GM23248 (cell line): ENCODE data around the gene TRAPPC13. TPM values are rescaled to one million over a fixed set of nuclear protein-coding genes. Genes with fewer than 3 reads are reported as not detected.
A peak's percentile ranks its signal among the peaks of the same experiment; 100 is the strongest.
"Not testable (repeated sequence)": the region's sequence is repeated elsewhere in the genome, so short reads cannot be mapped to it uniquely, and the experiment has no call there.

Experiments
- DNase-seq: peaks from one replicate; pipeline ENCODE4 v3.0.0-alpha.2; 2015
- H2AFZ ChIP-seq: fragments of 200-600 bp; sonication (generic); 2 replicates; pipeline ENCODE4 v1.6.1; 2016; ENCODE audit warnings: antibody characterized with exemption
- H3F3A ChIP-seq: fragments of 200-600 bp; sonication (generic); 2 replicates; pipeline ENCODE4 v1.6.1; 2016; ENCODE audit warnings: mild to moderate bottlenecking, antibody characterized with exemption, mixed run types; ENCODE audit not compliant: insufficient read depth
- H3K27ac ChIP-seq: fragments of 200-600 bp; sonication (generic); 2 replicates; pipeline ENCODE4 v1.5.1; 2016; ENCODE audit warnings: mild to moderate bottlenecking
- H3K27me3 ChIP-seq: fragments of 200-600 bp; sonication (generic); replicated peaks from 2 replicates; pipeline ENCODE4 v1.6.1; 2016; ENCODE audit warnings: mild to moderate bottlenecking; ENCODE audit not compliant: insufficient read depth
- H3K36me3 ChIP-seq: fragments of 200-600 bp; sonication (generic); 2 replicates; pipeline ENCODE4 v1.6.1; 2016; ENCODE audit warnings: low read depth, mild to moderate bottlenecking
- H3K4me1 ChIP-seq: fragments of 200-600 bp; sonication (generic); 2 replicates; pipeline ENCODE4 v1.6.1; 2016; ENCODE audit warnings: mild to moderate bottlenecking; ENCODE audit not compliant: insufficient read depth
- H3K4me2 ChIP-seq: fragments of 200-600 bp; sonication (generic); one replicate; pipeline ENCODE4 v1.6.1; 2016; ENCODE audit warnings: mild to moderate bottlenecking; ENCODE audit not compliant: unreplicated experiment
- H3K4me3 ChIP-seq: fragments of 200-600 bp; sonication (generic); 2 replicates; pipeline ENCODE4 v1.5.1; 2016; ENCODE audit warnings: mild to moderate bottlenecking
- H3K79me2 ChIP-seq: fragments of 200-600 bp; sonication (generic); 2 replicates; pipeline ENCODE4 v1.6.1; 2016; ENCODE audit warnings: mild to moderate bottlenecking; ENCODE audit not compliant: insufficient read depth
- H3K9ac ChIP-seq: fragments of 200-600 bp; sonication (generic); 2 replicates; pipeline ENCODE4 v1.6.1; 2016; ENCODE audit warnings: mild to moderate bottlenecking
- H3K9me2 ChIP-seq: fragments of 200-600 bp; sonication (generic); 2 replicates; pipeline ENCODE4 v1.6.1; 2016; ENCODE audit warnings: mixed run types, mild to moderate bottlenecking, moderate library complexity; ENCODE audit not compliant: insufficient read depth
- H3K9me3 ChIP-seq: fragments of 200-600 bp; sonication (generic); one replicate; pipeline ENCODE4 v1.6.1; 2017; ENCODE audit warnings: low read depth
- H4K20me1 ChIP-seq: fragments of 200-600 bp; sonication (generic); 2 replicates; pipeline ENCODE4 v1.6.0; 2016; ENCODE audit not compliant: insufficient read depth
- EZH2 ChIP-seq: fragments of 200-600 bp; sonication (generic); IDR thresholded peaks from 2 replicates; pipeline ENCODE4 v1.6.1; 2018; ENCODE audit warnings: antibody characterized with exemption, mild to moderate bottlenecking; ENCODE audit not compliant: insufficient read depth, poor library complexity, severe bottlenecking
- EZH2phosphoT487 ChIP-seq: fragments of 200-600 bp; sonication (generic); IDR thresholded peaks from 2 replicates; pipeline ENCODE4 v1.6.1; 2018; ENCODE audit warnings: antibody characterized with exemption, moderate library complexity, mild to moderate bottlenecking, low read depth; ENCODE audit not compliant: insufficient read depth
- WGBS, 2 experiments: methylation state at CpG; one replicate each; pipeline ENCODE4 v1.1.6; 2015 to 2017; ENCODE audit warnings: low lambda C conversion rate in 2 of 2, low coverage in 1 of 2; ENCODE audit errors: missing lambda C conversion rate in 2 of 2; 5-methylcytosine and 5-hydroxymethylcytosine counted together
- in situ Hi-C: fragments of 300-500 bp; cut with MboI; formaldehyde crosslinking; loops from 2 replicates; pipeline ENCODE4 v1.15.0; 2020
- polyA plus RNA-seq: library from polyadenylated mRNA; unstranded; fragments of >200 nt; fragmentation: Nextera tagmentation; extraction: Ambion mirVana; gene quantifications from 2 replicates; pipeline ENCODE4 v1.2.1, GENCODE V29; 2016
- total RNA-seq: library from RNA; depleted of rRNA; stranded (reverse); fragments of >200 nt; shearing (Covaris generic); gene quantifications from 2 replicates; pipeline ENCODE4 v1.2.3, GENCODE V29; 2014; rRNA removed

The TRAPPC13 gene, protein sequence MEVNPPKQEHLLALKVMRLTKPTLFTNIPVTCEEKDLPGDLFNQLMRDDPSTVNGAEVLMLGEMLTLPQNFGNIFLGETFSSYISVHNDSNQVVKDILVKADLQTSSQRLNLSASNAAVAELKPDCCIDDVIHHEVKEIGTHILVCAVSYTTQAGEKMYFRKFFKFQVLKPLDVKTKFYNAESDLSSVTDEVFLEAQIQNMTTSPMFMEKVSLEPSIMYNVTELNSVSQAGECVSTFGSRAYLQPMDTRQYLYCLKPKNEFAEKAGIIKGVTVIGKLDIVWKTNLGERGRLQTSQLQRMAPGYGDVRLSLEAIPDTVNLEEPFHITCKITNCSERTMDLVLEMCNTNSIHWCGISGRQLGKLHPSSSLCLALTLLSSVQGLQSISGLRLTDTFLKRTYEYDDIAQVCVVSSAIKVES
- total RNA-seq (19.5 and 24.4 TPM in 2 replicates), polyA plus RNA-seq (20.1 and 21.1 TPM in 2 replicates)

- Histone ChIP-seq H4K20me1 (no peaks in the 10 kb centered on the region), H3K36me3 (peaks cover 6% of the 10 kb centered on the region), H3K4me3 (peak within 1 kb of the TSS; percentile 96), H3K4me2 (peak within 1 kb of the TSS; percentile 100), H3K27me3 (no peaks in the 10 kb centered on the region), H2AFZ (peak within 1 kb of the TSS; percentile 99), H3K27ac (peak within 1 kb of the TSS; percentile 85), H3K79me2 (peaks cover 91% of the 10 kb centered on the region), H3K4me1 (peaks cover 26% of the 10 kb centered on the region), H3K9me2 (no peaks in the 10 kb centered on the region), H3K9ac (peak within 1 kb of the TSS; percentile 90), H3K9me3 (no peaks in the 10 kb centered on the region), H3F3A (peaks cover 14% of the 10 kb centered on the region)
- DNase-seq: peak; percentile 94
- TF ChIP-seq EZH2 (no peak), EZH2phosphoT487 (no peak)
- WGBS, 2 experiments: 1% methylated on average over 36 of the region's 36 CpGs
- in situ Hi-C loops: no loop called here
Observed at GRCh38 chr5:65624571-65625555, at the start of gene TRAPPC13, which contains the start of gene SHLD3. TRAPPC13 (plus strand) TSS chr5:65625027; CDS start chr5:65625061, 34 bp downstream. SHLD3 (plus strand) TSS chr5:65625027; CDS start chr5:65629588, 4,561 bp downstream.

DNA sequence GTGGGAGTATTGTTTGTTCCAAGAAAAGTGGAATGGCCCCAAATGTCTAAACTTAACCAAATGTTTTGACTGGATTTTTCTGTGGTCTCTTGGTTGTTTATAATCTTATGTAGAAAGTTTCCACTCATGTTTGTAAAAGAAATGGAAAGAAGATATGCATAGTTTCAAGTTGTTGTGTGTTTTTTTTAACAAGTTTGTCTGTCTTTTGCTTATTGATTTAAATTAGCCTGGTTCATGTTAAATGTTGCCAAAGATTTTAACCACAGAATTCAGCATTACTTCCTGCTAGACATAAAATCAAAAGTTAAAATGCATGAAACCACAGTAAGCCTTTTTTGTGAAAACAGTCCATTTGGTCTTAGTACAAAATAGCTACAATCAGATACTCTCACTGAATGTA, 47.7 kb upstream of the TRAPPC13 start:
- Histone ChIP-seq H3K4me2 (no peak overlapping the region), H3K36me3 (peaks cover 40% of the 10 kb centered on the region; the same call in 1 of the 2 replicates), H3K4me1 (no peaks in the 10 kb centered on the region), H4K20me1 (no peaks in the 10 kb centered on the region), H3K27ac (no peak overlapping the region), H3K79me2 (peaks cover 10% of the 10 kb centered on the region), H3F3A (peaks cover 24% of the 10 kb centered on the region), H3K9me3 (no peaks in the 10 kb centered on the region), H2AFZ (no peak overlapping the region), H3K4me3 (no peak overlapping the region), H3K27me3 (no peaks in the 10 kb centered on the region), H3K9me2 (no peaks in the 10 kb centered on the region), H3K9ac (no peak overlapping the region)
- no peak for DNase-seq
- in situ Hi-C loops: no loop called here
- TF ChIP-seq EZH2 (no peak), EZH2phosphoT487 (no peak)

GRCh38 chr5:65588694-65589093, 36.1 kb upstream of the TRAPPC13 start:
- Histone ChIP-seq H3K4me3 (no peak overlapping the region), H4K20me1 (no peaks in the 10 kb centered on the region; the same call in 1 of the 2 replicates), H3K9me2 (no peaks in the 10 kb centered on the region), H2AFZ (no peak overlapping the region), H3K27me3 (no peaks in the 10 kb centered on the region), H3K4me2 (no peak overlapping the region), H3K9me3 (no peaks in the 10 kb centered on the region), H3K9ac (no peak overlapping the region), H3K79me2 (no peaks in the 10 kb centered on the region; the same call in 1 of the 2 replicates), H3K4me1 (peaks cover 23% of the 10 kb centered on the region; the same call in 1 of the 2 replicates), H3K36me3 (peaks cover 85% of the 10 kb centered on the region), H3K27ac (no peak overlapping the region), H3F3A (peaks cover 55% of the 10 kb centered on the region)
- DNase-seq: peak; percentile 10
- no peak for TF ChIP-seq EZH2
- no peak for TF ChIP-seq EZH2phosphoT487
- 97 to 98% methylated on average over 2 of the region's 2 CpGs for WGBS, 2 experiments
- in situ Hi-C loops: no loop called here

DNA sequence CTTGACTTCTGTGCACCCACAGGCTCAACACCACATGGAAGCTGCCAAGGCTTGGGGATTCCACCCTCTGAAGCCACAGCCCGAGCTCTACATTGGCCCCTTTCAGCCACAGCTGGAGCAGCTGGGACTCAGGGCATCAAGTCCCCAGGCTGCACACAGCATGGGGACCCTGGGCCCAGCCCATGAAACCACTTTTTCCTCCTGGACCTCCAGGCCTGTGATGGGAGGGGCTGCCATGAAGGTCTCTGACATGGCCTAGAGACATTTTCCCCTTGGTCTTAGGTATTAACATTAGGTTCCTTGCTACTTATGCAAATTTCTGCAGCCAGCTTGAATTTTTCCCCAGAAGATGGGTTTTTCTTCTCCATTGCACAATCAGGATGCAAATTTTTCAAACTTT, 23.1 kb upstream of the TRAPPC13 start:
- H3K27me3 ChIP-seq, H3K9me2 ChIP-seq, H3K9me3 ChIP-seq, H3K4me1 ChIP-seq, H3K4me2 ChIP-seq, H2AFZ ChIP-seq, H3K4me3 ChIP-seq, H3K27ac ChIP-seq, DNase-seq, H4K20me1 ChIP-seq, in situ Hi-C loops, H3F3A ChIP-seq, H3K9ac ChIP-seq: not testable (repeated sequence)
- Histone ChIP-seq H3K36me3 (peaks cover 72% of the 10 kb centered on the region), H3K79me2 (peaks cover 50% of the 10 kb centered on the region)
- 100% methylated on average over 1 of the region's 1 CpG for WGBS, 2 experiments
